HepG2 (cell line): Measurements from ENCODE around the gene DOCK11. TPM values are rescaled to one million over a fixed set of nuclear protein-coding genes. Genes with fewer than 3 reads are reported as not detected.

Source experiments
- ATAC-seq: fragments of 200-7000 bp; cut with Tn5 transposase; 3 replicates; pipeline ENCODE4 v1.9.1; 2020; ENCODE audit warnings: mild to moderate bottlenecking, moderate library complexity
- BruUV-seq: library from RNA; stranded (reverse); fragments of 400-500 nt; replicated peaks from 2 replicates; lab custom pipeline; 2021; lab: Mats Ljungman, UMichigan
- CTCF ChIA-PET: fragments of 300-600 bp; formaldehyde crosslinking; extraction: SDS; loops from one replicate; lab custom pipeline; 2021; ENCODE audit warnings: low total read pairs, inconsistent platforms, low intra/inter-chr PET ratio; lab: Yijun Ruan, JAX
- POLR2A ChIA-PET: fragments of 350-600 bp; sonication (Branson Sonifier 250); formaldehyde crosslinking; loops from one replicate; lab custom pipeline; 2020; ENCODE audit warnings: antibody characterized with exemption, inconsistent platforms; lab: Yijun Ruan, JAX
- DNase-seq: peaks from one replicate; pipeline ENCODE4 v3.0.0-alpha.2; 2015; ENCODE audit warnings: low spot score
- FAIRE-seq: peaks from 3 replicates; lab custom pipeline; 2011; peaks lifted over from hg19 to GRCh38; lab: Jason Lieb, UNC
- H2AFZ ChIP-seq: one replicate; pipeline ENCODE4 v1.6.1; 2011; ENCODE audit warnings: low read length, inconsistent platforms
- H3K27ac ChIP-seq: fragments of 300-600 bp; 3 replicates; pipeline ENCODE4 v1.8.0; 2011; ENCODE audit warnings: mixed run types, mild to moderate bottlenecking, mixed read lengths, low read length, inconsistent platforms; ENCODE audit not compliant: insufficient read depth; ENCODE audit errors: extremely low read length
- H3K27me3 ChIP-seq, 2 experiments: fragments of 200-600 bp in 1 of 2; 2 replicates in 1 of 2; 3 replicates in 1 of 2; pipeline versions ENCODE4 v1.6.0 to v1.8.0; 2011; ENCODE audit warnings: low read length in 2 of 2, mild to moderate bottlenecking in 2 of 2, moderate library complexity in 2 of 2, inconsistent platforms in 1 of 2; ENCODE audit not compliant: insufficient read depth in 2 of 2, control insufficient read depth in 1 of 2
- H3K36me3 ChIP-seq, 2 experiments: fragments of 200-600 bp in 1 of 2; replicated peaks in 1 of 2; 2 replicates in 1 of 2; 3 replicates in 1 of 2; pipeline versions ENCODE4 v1.5.1 to v1.8.0; 2011; ENCODE audit warnings: low read length in 2 of 2, inconsistent platforms in 1 of 2; ENCODE audit not compliant: insufficient read depth in 2 of 2, control insufficient read depth in 1 of 2
- H3K4me1 ChIP-seq: 2 replicates; pipeline ENCODE4 v1.5.1; 2012; ENCODE audit warnings: low read length, inconsistent platforms; ENCODE audit not compliant: insufficient read depth
- H3K4me2 ChIP-seq: 2 replicates; pipeline ENCODE4 v1.6.0; 2011; ENCODE audit warnings: low read depth, low read length, inconsistent platforms
- H3K4me3 ChIP-seq, 3 experiments: fragments of 200-600 bp in 1 of 3; sonication (generic), shearing (Covaris generic) in 1 of 3; replicated peaks in 1 of 3; 2 replicates each; pipeline ENCODE4 v1.5.1; 2011 to 2016; ENCODE audit warnings: low read length in 3 of 3, inconsistent platforms in 2 of 3, low read depth in 2 of 3, mild to moderate bottlenecking in 2 of 3, control low read depth in 1 of 3, mixed read lengths in 1 of 3; ENCODE audit not compliant: insufficient read depth in 1 of 3
- H3K79me2 ChIP-seq: one replicate; pipeline ENCODE4 v1.6.1; 2011; ENCODE audit warnings: low read length, inconsistent platforms; ENCODE audit not compliant: insufficient read depth
- H3K9ac ChIP-seq: 2 replicates; pipeline ENCODE4 v1.6.0; 2011; ENCODE audit warnings: mild to moderate bottlenecking, low read depth, low read length, inconsistent platforms; ENCODE audit not compliant: insufficient read depth
- H3K9me3 ChIP-seq: 2 replicates; pipeline ENCODE4 v1.5.1; 2012; ENCODE audit warnings: mild to moderate bottlenecking, low read length
- H4K20me1 ChIP-seq: 2 replicates; pipeline ENCODE4 v1.6.0; 2011; ENCODE audit warnings: inconsistent platforms, mild to moderate bottlenecking, low read length, moderate library complexity; ENCODE audit not compliant: insufficient read depth
- EED ChIP-seq: sonication (generic); formaldehyde crosslinking; IDR thresholded peaks from 2 replicates; pipeline ENCODE4 v1.5.0; 2020; ENCODE audit warnings: mild to moderate bottlenecking, missing genetic modification reagents
- HMGA1 ChIP-seq: sonication (generic); formaldehyde crosslinking; conservative IDR thresholded peaks from 2 replicates; pipeline ENCODE4 v1.4.0; 2020; ENCODE audit warnings: missing genetic modification reagents
- MXI1 ChIP-seq: IDR thresholded peaks from 3 replicates; pipeline ENCODE4 v1.6.1; 2012; ENCODE audit warnings: low read depth, low read length, inconsistent platforms, borderline replicate concordance
- NONO ChIP-seq, 2 experiments: fragments of 450-650 bp in 1 of 2; sonication (generic) in 1 of 2; formaldehyde crosslinking in 1 of 2; IDR thresholded peaks in 1 of 2; conservative IDR thresholded peaks in 1 of 2; 2 replicates each; pipeline versions ENCODE4 v1.6.1 to v1.8.0; 2017 to 2022; ENCODE audit warnings: mild to moderate bottlenecking in 1 of 2, missing genetic modification reagents in 1 of 2, moderate library complexity in 1 of 2
- STAG1 ChIP-seq: sonication (generic); formaldehyde crosslinking; IDR thresholded peaks from 2 replicates; pipeline ENCODE4 v1.4.0; 2020; ENCODE audit warnings: missing genetic modification reagents
- ZC3H4 ChIP-seq: sonication (generic); formaldehyde crosslinking; IDR thresholded peaks from 2 replicates; pipeline ENCODE4 v1.4.0; 2020; ENCODE audit warnings: missing genetic modification reagents, borderline replicate concordance
- ZNF350 ChIP-seq: sonication (generic); formaldehyde crosslinking; IDR thresholded peaks from 2 replicates; pipeline ENCODE4 v1.4.0; 2020; ENCODE audit warnings: mild to moderate bottlenecking, low read depth, missing genetic modification reagents, borderline replicate concordance
- WGBS: methylation state at CpG from one replicate; pipeline ENCODE4 v1.1.6; 2017; ENCODE audit warnings: low lambda C conversion rate; 5-methylcytosine and 5-hydroxymethylcytosine counted together
- in situ Hi-C: cut with HindIII; loops from 2 replicates; pipeline ENCODE4 v1.10.0; 2017; ENCODE audit warnings: low pct_unique_long_range_greater_than_20kb; ENCODE audit not compliant: extremely low pct_ligation_motif_present
- intact Hi-C: fragments of 100-400 bp; cut with micrococcal nuclease; formaldehyde crosslinking; loops from one replicate; pipeline ENCODE4 v1.10.0; 2022; ENCODE audit not compliant: unreplicated experiment
- polyA plus RNA-seq, 8 experiments: library from polyadenylated mRNA; depleted of rRNA in 3 of 8; stranded (reverse) in 7 of 8; unstranded in 1 of 8; fragments of >200 nt; fragmentation: Illumina TruSeq in 4 of 8; extraction: Trizol in 4 of 8; gene quantifications; 2 replicates each; pipeline versions ENCODE4 v1.2.1 to v1.2.3, GENCODE V29; 2011 to 2016; ENCODE audit warnings: low read depth in 4 of 8, missing spikeins in 1 of 8, mixed read lengths in 1 of 8; ENCODE audit not compliant: insufficient read depth in 1 of 8
- total RNA-seq, 5 experiments: library from RNA; depleted of rRNA; stranded (reverse); fragments of >200 nt; fragmentation: Illumina TruSeq; extraction: Trizol; gene quantifications; 2 replicates each; pipeline ENCODE4 v1.2.3, GENCODE V29; 2016; ENCODE audit warnings: low read depth in 1 of 5
- TF ChIP-seq, protein P1 (sequence below): sonication (generic); formaldehyde crosslinking; IDR thresholded peaks from 2 replicates; pipeline ENCODE4 v1.5.0; 2020; ENCODE audit warnings: mild to moderate bottlenecking, missing genetic modification reagents, moderate library complexity
- TF ChIP-seq, protein P2 (sequence below): IDR thresholded peaks from 2 replicates; pipeline ENCODE4 v1.6.1; 2016; ENCODE audit warnings: mild to moderate bottlenecking, missing biosample characterization, missing genetic modification reagents
- TF ChIP-seq, protein P3 (sequence below): sonication (generic); formaldehyde crosslinking; IDR thresholded peaks from 2 replicates; pipeline ENCODE4 v1.8.0; 2022; ENCODE audit warnings: mild to moderate bottlenecking, missing genetic modification reagents, moderate library complexity
- TF ChIP-seq, protein P4 (sequence below): sonication (generic); formaldehyde crosslinking; IDR thresholded peaks from 2 replicates; pipeline ENCODE4 v1.4.0; 2020; ENCODE audit warnings: low read depth, mild to moderate bottlenecking, missing genetic modification reagents
- TF ChIP-seq, protein P5 (sequence below): sonication (generic); formaldehyde crosslinking; IDR thresholded peaks from 2 replicates; pipeline ENCODE4 v1.8.0; 2022; ENCODE audit warnings: missing genetic modification reagents, low read depth, mild to moderate bottlenecking, borderline replicate concordance

DOCK11 gene
- total and polyA plus RNA-seq, 2 of the 13 experiments (the other 11 are each of a cell fraction or from before 2014, with no cell fraction given): 0.02 to 0.12 TPM

DNA sequence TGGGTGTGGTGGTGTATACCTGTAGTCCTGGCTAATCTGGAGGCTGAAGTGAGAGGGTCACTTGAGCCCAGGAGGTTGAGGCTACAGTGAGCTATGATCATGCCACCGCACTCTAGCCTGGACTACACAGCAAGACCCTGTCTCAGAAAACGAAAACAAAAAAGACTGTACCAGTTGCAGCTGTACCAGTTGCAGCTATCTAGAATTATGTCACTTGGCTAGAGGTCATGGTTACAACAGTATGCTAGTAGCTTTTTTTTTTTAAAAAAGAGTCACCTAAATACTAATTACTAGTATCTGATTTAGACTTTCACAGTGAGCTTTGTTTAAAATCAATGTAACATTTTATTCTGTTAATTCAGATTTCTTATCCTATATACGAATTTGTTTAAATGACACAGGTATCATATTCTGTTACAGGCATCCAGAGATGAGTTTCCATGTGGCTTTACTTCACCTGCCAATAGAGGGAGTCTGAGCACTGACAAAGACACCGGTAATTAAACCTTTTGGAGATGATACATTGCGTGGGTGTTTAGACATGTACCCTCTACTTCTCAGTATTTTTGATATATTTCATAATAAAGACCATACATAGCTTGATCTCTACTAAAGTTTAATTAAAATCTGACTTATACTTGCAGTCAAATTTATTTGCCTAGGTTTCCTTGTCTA, 131.6 kb downstream of the DOCK11 start:
- no peaks in the 10 kb centered on the region for H3K36me3 ChIP-seq
- DNase-seq: peak; percentile 5
- no peak overlapping the region for H3K9ac ChIP-seq
- H3K27me3 ChIP-seq: no peaks in the 10 kb centered on the region
- 0 out of 3 replicates have a peak, but pooled peaks have one; percentile 52 for ATAC-seq
- no peaks in the 10 kb centered on the region for H4K20me1 ChIP-seq
- intact Hi-C loops: no loop called here
- H3K4me3 ChIP-seq: no peak overlapping the region
- 2% methylated on average over 3 of the region's 5 CpGs for WGBS
- H3K4me1 ChIP-seq: no peaks in the 10 kb centered on the region
- H3K9me3 ChIP-seq: no peaks in the 10 kb centered on the region
- no peaks in the 10 kb centered on the region for H3K79me2 ChIP-seq
- BruUV-seq: no TSS peak
- ChIA-PET POLR2A (no interaction called here), CTCF (interaction anchor here (1.2 kb wide), 1 partner anchor 180 kb away, joined by 4 read pairs; no protein-coding TSS in a partner anchor)
- FAIRE-seq: peak; percentile 47
- TF ChIP-seq, protein P1, sequence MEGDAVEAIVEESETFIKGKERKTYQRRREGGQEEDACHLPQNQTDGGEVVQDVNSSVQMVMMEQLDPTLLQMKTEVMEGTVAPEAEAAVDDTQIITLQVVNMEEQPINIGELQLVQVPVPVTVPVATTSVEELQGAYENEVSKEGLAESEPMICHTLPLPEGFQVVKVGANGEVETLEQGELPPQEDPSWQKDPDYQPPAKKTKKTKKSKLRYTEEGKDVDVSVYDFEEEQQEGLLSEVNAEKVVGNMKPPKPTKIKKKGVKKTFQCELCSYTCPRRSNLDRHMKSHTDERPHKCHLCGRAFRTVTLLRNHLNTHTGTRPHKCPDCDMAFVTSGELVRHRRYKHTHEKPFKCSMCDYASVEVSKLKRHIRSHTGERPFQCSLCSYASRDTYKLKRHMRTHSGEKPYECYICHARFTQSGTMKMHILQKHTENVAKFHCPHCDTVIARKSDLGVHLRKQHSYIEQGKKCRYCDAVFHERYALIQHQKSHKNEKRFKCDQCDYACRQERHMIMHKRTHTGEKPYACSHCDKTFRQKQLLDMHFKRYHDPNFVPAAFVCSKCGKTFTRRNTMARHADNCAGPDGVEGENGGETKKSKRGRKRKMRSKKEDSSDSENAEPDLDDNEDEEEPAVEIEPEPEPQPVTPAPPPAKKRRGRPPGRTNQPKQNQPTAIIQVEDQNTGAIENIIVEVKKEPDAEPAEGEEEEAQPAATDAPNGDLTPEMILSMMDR (CRISPR knock-in tag): peak; percentile 49
- TF ChIP-seq, protein P2, sequence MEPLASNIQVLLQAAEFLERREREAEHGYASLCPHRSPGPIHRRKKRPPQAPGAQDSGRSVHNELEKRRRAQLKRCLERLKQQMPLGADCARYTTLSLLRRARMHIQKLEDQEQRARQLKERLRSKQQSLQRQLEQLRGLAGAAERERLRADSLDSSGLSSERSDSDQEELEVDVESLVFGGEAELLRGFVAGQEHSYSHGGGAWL (CRISPR knock-in tag): no peak
- TF ChIP-seq STAG1 (CRISPR knock-in tag) (peak; percentile 55), NONO (IDR thresholded peaks at IDR 0.05) (no peak), NONO (CRISPR knock-in tag; conservative IDR thresholded peaks at IDR 0.05) (no peak)
- TF ChIP-seq, all 625 proteins: peak for 2
- H3K4me2 ChIP-seq: no peak overlapping the region
- no peak overlapping the region for H3K27ac ChIP-seq
- H2AFZ ChIP-seq: no peak overlapping the region
- in situ Hi-C loops: no loop called here

DNA sequence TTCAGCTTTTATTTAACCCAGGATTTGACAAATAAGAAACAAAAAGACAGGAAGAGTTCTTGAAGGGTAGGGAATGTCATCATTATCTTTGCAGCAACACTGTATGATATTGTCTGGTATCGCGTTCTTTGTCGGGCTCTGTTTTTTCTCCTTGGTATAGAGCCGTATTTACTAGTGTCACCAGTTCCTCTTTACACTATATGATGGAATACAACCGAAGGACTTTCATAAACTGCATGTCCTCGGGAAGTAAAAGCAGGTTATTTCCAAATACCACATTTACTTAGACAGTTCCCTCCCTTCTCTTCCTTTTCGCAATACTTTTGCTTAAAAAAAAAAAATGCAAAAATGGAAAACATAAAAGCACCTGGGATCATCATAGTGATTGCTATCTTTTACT, 135.2 kb downstream of the DOCK11 start:
- intact Hi-C loops (no loop called here), in situ Hi-C loops (no loop called here)
- Histone ChIP-seq H3K9me3 (no peaks in the 10 kb centered on the region), H2AFZ (no peak overlapping the region), H4K20me1 (no peaks in the 10 kb centered on the region), H3K4me1 (no peaks in the 10 kb centered on the region), H3K27me3 (no peaks in the 10 kb centered on the region), H3K4me3 (no peak overlapping the region), H3K79me2 (no peaks in the 10 kb centered on the region), H3K9ac (no peak overlapping the region), H3K36me3 (no peaks in the 10 kb centered on the region), H3K4me2 (no peak overlapping the region), H3K27ac (no peak overlapping the region)
- DNase-seq: no peak
- no peak for FAIRE-seq
- CTCF ChIA-PET: no interaction called here
- WGBS: 65% methylated on average over 7 of the region's 7 CpGs
- no peak for ATAC-seq
- POLR2A ChIA-PET: no interaction called here
- no TSS peak for BruUV-seq
- TF ChIP-seq, protein P3, sequence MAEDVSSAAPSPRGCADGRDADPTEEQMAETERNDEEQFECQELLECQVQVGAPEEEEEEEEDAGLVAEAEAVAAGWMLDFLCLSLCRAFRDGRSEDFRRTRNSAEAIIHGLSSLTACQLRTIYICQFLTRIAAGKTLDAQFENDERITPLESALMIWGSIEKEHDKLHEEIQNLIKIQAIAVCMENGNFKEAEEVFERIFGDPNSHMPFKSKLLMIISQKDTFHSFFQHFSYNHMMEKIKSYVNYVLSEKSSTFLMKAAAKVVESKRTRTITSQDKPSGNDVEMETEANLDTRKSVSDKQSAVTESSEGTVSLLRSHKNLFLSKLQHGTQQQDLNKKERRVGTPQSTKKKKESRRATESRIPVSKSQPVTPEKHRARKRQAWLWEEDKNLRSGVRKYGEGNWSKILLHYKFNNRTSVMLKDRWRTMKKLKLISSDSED (CRISPR knock-in tag): no peak
- no peak for TF ChIP-seq ZNF350 (CRISPR knock-in tag)
- TF ChIP-seq, protein P4, sequence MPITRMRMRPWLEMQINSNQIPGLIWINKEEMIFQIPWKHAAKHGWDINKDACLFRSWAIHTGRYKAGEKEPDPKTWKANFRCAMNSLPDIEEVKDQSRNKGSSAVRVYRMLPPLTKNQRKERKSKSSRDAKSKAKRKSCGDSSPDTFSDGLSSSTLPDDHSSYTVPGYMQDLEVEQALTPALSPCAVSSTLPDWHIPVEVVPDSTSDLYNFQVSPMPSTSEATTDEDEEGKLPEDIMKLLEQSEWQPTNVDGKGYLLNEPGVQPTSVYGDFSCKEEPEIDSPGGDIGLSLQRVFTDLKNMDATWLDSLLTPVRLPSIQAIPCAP (CRISPR knock-in tag): no peak
- TF ChIP-seq MXI1: no peak
- TF ChIP-seq HMGA1: no peak
- TF ChIP-seq, protein P5, sequence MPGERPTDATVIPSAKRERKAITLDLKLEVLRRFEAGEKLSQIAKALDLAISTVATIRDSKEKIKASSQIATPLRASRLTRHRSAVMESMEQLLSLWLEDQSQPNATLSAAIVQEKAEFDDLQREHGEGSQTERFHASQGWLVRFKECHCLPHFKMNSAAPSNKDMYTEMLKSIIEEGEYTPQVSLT (CRISPR knock-in tag): no peak
- TF ChIP-seq ZC3H4: no peak
- no peak for TF ChIP-seq EED
